GM23338 (cell line): Measurements from ENCODE around the gene SPOCK2.

ENCODE experiments used
- CREB1 ChIP-seq: fragments of 250-450 bp; sonication (Bioruptor Pico); IDR thresholded peaks from 2 replicates; pipeline ENCODE4 v1.5.0; 2020; ENCODE audit warnings: low read depth, mild to moderate bottlenecking, moderate library complexity
- CTCF ChIP-seq, 2 experiments: fragments of 200-600 bp in 1 of 2; sonication (generic) in 1 of 2; conservative IDR thresholded peaks; 2 replicates each; pipeline versions ENCODE4 v1.5.1 to v1.6.1; 2016 to 2017; ENCODE audit warnings: antibody characterized with exemption in 2 of 2, low read depth in 2 of 2, mild to moderate bottlenecking in 2 of 2, moderate library complexity in 1 of 2
- EZH2 ChIP-seq: fragments of 200-600 bp; sonication (generic); IDR thresholded peaks from one replicate; pipeline ENCODE4 v1.8.0; 2017; ENCODE audit warnings: antibody characterized with exemption, mild to moderate bottlenecking, low read depth; ENCODE audit not compliant: unreplicated experiment
- EZH2phosphoT487 ChIP-seq: fragments of 200-600 bp; sonication (generic); IDR thresholded peaks from one replicate; pipeline ENCODE4 v1.8.1; 2018; ENCODE audit warnings: antibody characterized with exemption; ENCODE audit not compliant: unreplicated experiment
- JUNB ChIP-seq: IDR thresholded peaks from one replicate; pipeline ENCODE4 v1.6.1; 2016; ENCODE audit warnings: antibody characterized with exemption; ENCODE audit not compliant: unreplicated experiment
- NANOG ChIP-seq: IDR thresholded peaks from 2 replicates; pipeline ENCODE4 v1.6.1; 2016; ENCODE audit warnings: antibody characterized with exemption, borderline replicate concordance
- POLR2AphosphoS5 ChIP-seq: IDR thresholded peaks from 2 replicates; pipeline ENCODE4 v1.6.1; 2016; ENCODE audit warnings: antibody characterized with exemption, low read depth
- STAT1 ChIP-seq: IDR thresholded peaks from one replicate; pipeline ENCODE4 v1.6.1; 2016; ENCODE audit warnings: antibody characterized with exemption; ENCODE audit not compliant: unreplicated experiment
- TF ChIP-seq, protein P1 (sequence below): IDR thresholded peaks from one replicate; pipeline ENCODE4 v1.6.1; 2018; ENCODE audit warnings: antibody characterized with exemption; ENCODE audit not compliant: unreplicated experiment
- TF ChIP-seq, protein P2 (sequence below): IDR thresholded peaks from 2 replicates; pipeline ENCODE4 v1.6.1; 2016; ENCODE audit warnings: antibody characterized with exemption

GRCh38 chr10:72063703-72064391, 24.5 kb downstream of the SPOCK2 start:
- no peak for TF ChIP-seq CTCF (conservative IDR thresholded peaks at IDR 0.05; ENCODE audit: low read depth in 2 of 2)
- no peak for TF ChIP-seq EZH2
- no peak for TF ChIP-seq POLR2AphosphoS5
- TF ChIP-seq, protein P1, sequence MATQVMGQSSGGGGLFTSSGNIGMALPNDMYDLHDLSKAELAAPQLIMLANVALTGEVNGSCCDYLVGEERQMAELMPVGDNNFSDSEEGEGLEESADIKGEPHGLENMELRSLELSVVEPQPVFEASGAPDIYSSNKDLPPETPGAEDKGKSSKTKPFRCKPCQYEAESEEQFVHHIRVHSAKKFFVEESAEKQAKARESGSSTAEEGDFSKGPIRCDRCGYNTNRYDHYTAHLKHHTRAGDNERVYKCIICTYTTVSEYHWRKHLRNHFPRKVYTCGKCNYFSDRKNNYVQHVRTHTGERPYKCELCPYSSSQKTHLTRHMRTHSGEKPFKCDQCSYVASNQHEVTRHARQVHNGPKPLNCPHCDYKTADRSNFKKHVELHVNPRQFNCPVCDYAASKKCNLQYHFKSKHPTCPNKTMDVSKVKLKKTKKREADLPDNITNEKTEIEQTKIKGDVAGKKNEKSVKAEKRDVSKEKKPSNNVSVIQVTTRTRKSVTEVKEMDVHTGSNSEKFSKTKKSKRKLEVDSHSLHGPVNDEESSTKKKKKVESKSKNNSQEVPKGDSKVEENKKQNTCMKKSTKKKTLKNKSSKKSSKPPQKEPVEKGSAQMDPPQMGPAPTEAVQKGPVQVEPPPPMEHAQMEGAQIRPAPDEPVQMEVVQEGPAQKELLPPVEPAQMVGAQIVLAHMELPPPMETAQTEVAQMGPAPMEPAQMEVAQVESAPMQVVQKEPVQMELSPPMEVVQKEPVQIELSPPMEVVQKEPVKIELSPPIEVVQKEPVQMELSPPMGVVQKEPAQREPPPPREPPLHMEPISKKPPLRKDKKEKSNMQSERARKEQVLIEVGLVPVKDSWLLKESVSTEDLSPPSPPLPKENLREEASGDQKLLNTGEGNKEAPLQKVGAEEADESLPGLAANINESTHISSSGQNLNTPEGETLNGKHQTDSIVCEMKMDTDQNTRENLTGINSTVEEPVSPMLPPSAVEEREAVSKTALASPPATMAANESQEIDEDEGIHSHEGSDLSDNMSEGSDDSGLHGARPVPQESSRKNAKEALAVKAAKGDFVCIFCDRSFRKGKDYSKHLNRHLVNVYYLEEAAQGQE: no peak
- no peak for TF ChIP-seq JUNB
- TF ChIP-seq, protein P2, sequence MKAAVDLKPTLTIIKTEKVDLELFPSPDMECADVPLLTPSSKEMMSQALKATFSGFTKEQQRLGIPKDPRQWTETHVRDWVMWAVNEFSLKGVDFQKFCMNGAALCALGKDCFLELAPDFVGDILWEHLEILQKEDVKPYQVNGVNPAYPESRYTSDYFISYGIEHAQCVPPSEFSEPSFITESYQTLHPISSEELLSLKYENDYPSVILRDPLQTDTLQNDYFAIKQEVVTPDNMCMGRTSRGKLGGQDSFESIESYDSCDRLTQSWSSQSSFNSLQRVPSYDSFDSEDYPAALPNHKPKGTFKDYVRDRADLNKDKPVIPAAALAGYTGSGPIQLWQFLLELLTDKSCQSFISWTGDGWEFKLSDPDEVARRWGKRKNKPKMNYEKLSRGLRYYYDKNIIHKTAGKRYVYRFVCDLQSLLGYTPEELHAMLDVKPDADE: no peak
- TF ChIP-seq STAT1: no peak
- TF ChIP-seq NANOG: no peak
- no peak for TF ChIP-seq EZH2phosphoT487
- TF ChIP-seq CREB1 (CRISPR knock-in tag): no peak
